Cardiac fibroblast (primary cell): ENCODE data around the gene APOH.
A peak's percentile ranks its signal among the peaks of the same experiment; 100 is the strongest.

Source experiments
- DNase-seq, 2 donors: peaks; one replicate each; pipeline versions ENCODE4 v3.0.0 to v3.0.0-alpha.2; 2010; ENCODE audit warnings: low read depth in 2 of 2
- H3K4me3 ChIP-seq, 2 donors: replicated peaks in 1 of 2; 1 replicate in 1 of 2; 2 replicates in 1 of 2; pipeline ENCODE4 v1.5.1; 2011; ENCODE audit warnings: low read depth in 2 of 2, low read length in 2 of 2, mild to moderate bottlenecking in 2 of 2, moderate library complexity in 1 of 2
- TF ChIP-seq, protein P1 (sequence below): IDR thresholded peaks from one replicate; pipeline ENCODE4 v1.5.1; 2011; ENCODE audit warnings: low read depth, mild to moderate bottlenecking, low read length, inconsistent platforms

The APOH gene

DNA sequence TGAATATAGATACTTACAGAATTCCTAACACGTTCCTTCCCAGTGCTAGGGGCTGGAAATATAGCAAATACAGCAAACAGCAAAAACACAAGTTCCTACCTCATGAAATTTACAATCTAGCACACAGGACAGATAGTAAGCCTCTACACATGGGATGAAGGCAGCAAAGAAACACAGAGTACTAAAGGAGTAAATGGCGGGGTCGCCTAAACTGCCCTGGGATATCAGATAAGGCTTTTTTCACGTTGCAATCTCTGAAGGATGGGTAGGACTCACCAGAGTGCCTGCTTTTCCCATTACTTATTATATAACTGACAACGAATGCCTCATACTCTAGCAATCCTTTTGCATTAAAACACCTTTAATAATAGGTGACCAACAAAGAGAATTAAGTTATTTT, 57.1 kb downstream of the APOH start:
- DNase-seq, result no peak
- TF ChIP-seq, protein P1, sequence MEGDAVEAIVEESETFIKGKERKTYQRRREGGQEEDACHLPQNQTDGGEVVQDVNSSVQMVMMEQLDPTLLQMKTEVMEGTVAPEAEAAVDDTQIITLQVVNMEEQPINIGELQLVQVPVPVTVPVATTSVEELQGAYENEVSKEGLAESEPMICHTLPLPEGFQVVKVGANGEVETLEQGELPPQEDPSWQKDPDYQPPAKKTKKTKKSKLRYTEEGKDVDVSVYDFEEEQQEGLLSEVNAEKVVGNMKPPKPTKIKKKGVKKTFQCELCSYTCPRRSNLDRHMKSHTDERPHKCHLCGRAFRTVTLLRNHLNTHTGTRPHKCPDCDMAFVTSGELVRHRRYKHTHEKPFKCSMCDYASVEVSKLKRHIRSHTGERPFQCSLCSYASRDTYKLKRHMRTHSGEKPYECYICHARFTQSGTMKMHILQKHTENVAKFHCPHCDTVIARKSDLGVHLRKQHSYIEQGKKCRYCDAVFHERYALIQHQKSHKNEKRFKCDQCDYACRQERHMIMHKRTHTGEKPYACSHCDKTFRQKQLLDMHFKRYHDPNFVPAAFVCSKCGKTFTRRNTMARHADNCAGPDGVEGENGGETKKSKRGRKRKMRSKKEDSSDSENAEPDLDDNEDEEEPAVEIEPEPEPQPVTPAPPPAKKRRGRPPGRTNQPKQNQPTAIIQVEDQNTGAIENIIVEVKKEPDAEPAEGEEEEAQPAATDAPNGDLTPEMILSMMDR, result no peak
- H3K4me3 ChIP-seq, result no peak overlapping the region

DNA sequence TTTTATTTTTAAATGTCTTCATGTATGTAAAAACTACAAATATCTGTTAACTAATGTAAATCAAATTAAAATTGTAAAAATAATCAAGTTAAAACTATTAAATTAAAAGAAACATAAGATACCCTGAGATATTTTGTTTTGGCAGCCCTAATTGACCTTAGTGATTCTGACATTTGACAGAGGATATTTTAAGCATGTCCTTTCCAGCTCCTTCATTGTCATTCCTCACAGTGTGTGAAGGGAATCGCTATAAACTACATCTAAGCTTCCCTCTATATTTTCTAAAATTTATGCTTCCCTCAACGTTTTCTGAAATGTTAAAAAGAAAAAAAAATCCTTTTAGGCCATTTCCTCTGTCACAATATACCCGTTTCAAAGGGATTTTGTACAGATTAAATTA, 57.5 kb downstream of the APOH start:
- H3K4me3 ChIP-seq, result no peak overlapping the region
- TF ChIP-seq, protein P1, result no peak
- no peak for DNase-seq

DNA sequence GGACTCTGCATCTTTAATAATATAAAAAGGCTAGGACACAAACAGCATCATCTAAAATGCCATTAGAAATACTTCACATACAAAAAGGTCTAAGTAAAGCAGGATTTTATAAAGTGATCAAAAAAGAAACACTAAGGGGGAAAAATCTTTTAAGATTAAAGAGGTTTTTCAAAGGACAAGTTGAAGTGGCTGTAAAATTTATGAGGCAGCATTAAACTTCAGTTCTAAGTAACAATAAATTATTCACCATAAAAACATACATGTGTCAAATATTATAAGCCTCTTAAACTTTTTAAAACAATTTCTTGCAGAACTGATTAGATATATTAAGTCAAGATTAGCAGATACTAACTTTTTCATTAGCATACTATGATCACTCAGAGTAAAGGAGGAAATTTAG, 58.0 kb downstream of the APOH start:
- no peak overlapping the region for H3K4me3 ChIP-seq
- TF ChIP-seq, protein P1, result no peak
- no peak for DNase-seq

DNA sequence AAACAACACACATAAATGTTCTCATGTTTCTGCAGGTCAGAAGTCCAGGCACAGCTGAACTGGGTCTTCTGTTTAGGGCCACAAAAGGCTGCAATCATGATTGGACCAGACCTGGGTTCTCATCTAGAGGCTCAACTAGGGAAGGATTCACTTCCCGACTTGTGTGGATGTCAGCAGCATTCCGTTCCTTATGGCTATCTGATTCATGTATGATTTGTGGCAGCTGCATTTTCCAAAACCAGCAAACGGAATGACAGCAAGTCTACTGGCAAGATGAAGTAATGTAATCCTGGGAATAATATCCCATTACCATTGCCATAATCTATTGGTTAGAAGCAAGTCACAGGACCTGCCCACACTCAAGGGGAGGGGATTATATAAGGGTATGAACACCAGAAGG, 59.4 kb downstream of the APOH start:
- no peak for DNase-seq
- no peak overlapping the region for H3K4me3 ChIP-seq
- TF ChIP-seq, protein P1, result no peak

DNA sequence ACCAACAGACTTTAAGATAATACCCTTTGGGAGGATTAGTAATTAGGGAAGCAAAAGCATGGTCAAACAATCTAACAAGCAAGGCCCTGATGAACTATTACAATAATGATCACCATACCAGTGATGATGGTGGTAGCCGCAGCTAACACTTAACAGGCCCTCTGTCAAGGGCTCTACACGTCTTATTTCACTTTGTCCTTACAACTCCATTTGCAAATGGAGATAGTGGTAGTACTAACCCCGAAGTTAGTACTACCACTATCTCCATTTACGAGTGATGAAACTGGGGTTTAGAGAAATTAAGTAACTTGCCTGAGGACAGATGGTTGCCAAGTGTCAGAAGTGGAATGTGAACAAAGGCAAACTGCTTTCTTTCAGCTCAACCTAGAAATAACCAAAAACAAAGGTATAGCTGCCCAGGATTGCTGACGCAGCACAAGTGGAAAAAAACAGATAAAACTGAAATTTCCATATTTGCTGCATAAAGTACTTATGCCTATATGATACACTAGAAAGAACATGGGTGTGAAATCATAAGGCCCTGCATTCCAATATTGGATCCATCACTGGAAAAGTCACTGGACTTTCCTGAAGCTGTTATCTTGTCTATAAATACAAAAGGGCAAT, 61.9 kb downstream of the APOH start:
- TF ChIP-seq, protein P1, result no peak
- H3K4me3 ChIP-seq, result no peak overlapping the region

DNA sequence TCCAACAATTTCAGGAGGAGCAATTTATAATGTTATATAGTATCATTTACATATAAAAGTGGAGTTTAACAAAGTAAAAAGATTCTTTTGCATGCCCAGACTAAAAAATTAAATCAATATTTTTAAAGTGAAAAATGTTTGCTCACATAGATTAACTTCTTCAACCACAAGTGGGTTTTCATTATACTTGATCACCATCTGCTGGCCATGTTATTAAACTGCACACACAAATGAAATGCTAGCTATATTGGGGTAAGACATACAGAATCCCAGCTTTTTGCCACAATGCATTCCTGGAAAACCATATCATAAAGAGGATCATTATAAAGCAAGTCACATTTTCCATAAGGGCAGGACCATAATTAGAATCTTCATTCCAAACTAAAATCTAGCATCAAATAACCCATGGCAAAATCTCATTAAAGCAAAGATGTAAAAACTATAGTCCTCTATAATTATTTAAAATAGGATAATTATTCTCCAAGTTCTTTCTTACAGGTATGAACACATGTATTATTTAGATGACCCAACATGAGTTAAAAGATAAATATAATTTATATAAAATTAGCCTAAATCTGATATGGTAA, 63.6 kb downstream of the APOH start:
- H3K4me3 ChIP-seq, result no peak overlapping the region
- TF ChIP-seq, protein P1, result peak; percentile 54
- DNase-seq, result peak; percentile 79 to 80

More for the DNA sequence above, 61.9 kb downstream of the APOH start:
- peak in 1 of 2 donors; percentile 8 for DNase-seq
